ENCODE data around the gene MAP3K20. TPM values are rescaled to one million over a fixed set of nuclear protein-coding genes. Genes with fewer than 3 reads are reported as not detected.

MAP3K20 gene
- total RNA-seq (120 and 138 TPM in 2 replicates), polyA plus RNA-seq (59.3 and 105 TPM in 2 replicates), polyA minus RNA-seq (ENCODE audit: low replicate concordance) (11.8 and 28.4 TPM in 2 replicates)
- polyA plus RNA-seq (2012): 37.0 and 69.9 TPM in 2 replicates

- no peaks in the 10 kb centered on the region for H4K20me1 ChIP-seq (ENCODE audit: control insufficient read depth, extremely low read depth, insufficient read depth, low read length)
- H3K27ac ChIP-seq (ENCODE audit: insufficient read depth, low read length): peak within 1 kb of the TSS; percentile 97
- H2AFZ ChIP-seq (ENCODE audit: low read length): peak within 1 kb of the TSS; percentile 54
- H3K9me3 ChIP-seq (ENCODE audit: control insufficient read depth, insufficient read depth, low read depth, low read length): no peaks in the 10 kb centered on the region
- DNase-seq (ENCODE audit: low read depth in 2 of 2): peak; percentile 73 to 77
- no peak for TF ChIP-seq EZH2 (IDR thresholded peaks at IDR 0.05; ENCODE audit: low read length, missing control alignments)
- TF ChIP-seq CTCF (conservative IDR thresholded peaks at IDR 0.05 in 1 of 2, IDR thresholded peaks at IDR 0.05 in 1 of 2; ENCODE audit: low read depth in 1 of 2, low read length in 2 of 2): peak in 1 of 2 donors; percentile 40
- H3K79me2 ChIP-seq (ENCODE audit: control insufficient read depth, insufficient read depth, low read length): peaks cover 41% of the 10 kb centered on the region
- peak within 1 kb of the TSS; percentile 76 to 85 (median 80) for H3K4me3 ChIP-seq (replicated peaks in 1 of 4; ENCODE audit: control extremely low read depth in 1 of 4, insufficient read depth in 1 of 4, low read depth in 3 of 4, low read length in 4 of 4)
- no peaks in the 10 kb centered on the region for H3K27me3 ChIP-seq (ENCODE audit: control insufficient read depth, insufficient read depth, low read length)
- peak within 1 kb of the TSS; percentile 95 for H3K9ac ChIP-seq (ENCODE audit: insufficient read depth, low read length)
- H3K4me2 ChIP-seq (ENCODE audit: extremely low read depth, insufficient read depth, low read length): peak within 1 kb of the TSS; percentile 91
- peaks cover 20% of the 10 kb centered on the region for H3K4me1 ChIP-seq (ENCODE audit: control insufficient read depth, extremely low read depth, insufficient read depth, low read length)
- no peaks in the 10 kb centered on the region for H3K36me3 ChIP-seq (ENCODE audit: control insufficient read depth, insufficient read depth, low read length)
These were observed at the start of gene MAP3K20 for GRCh38 chr2:173075781-173076580. TSS of gene MAP3K20 (plus strand) at chr2:173075846. CDS start at chr2:173091032, 15,186 bp downstream.

GRCh38 chr2:173026479-173026878 is 49.2 kb upstream of the MAP3K20 start:
- no peak overlapping the region for H3K27ac ChIP-seq (ENCODE audit: insufficient read depth, low read length)
- no peak overlapping the region for H2AFZ ChIP-seq (ENCODE audit: low read length)
- no peaks in the 10 kb centered on the region for H3K9me3 ChIP-seq (ENCODE audit: control insufficient read depth, insufficient read depth, low read depth, low read length)
- no peaks in the 10 kb centered on the region for H3K27me3 ChIP-seq (ENCODE audit: control insufficient read depth, insufficient read depth, low read length)
- no peak for TF ChIP-seq EZH2 (IDR thresholded peaks at IDR 0.05; ENCODE audit: low read length, missing control alignments)
- no peak for TF ChIP-seq CTCF (conservative IDR thresholded peaks at IDR 0.05 in 1 of 2, IDR thresholded peaks at IDR 0.05 in 1 of 2; ENCODE audit: low read depth in 1 of 2, low read length in 2 of 2)
- H3K4me3 ChIP-seq (replicated peaks in 1 of 4; ENCODE audit: control extremely low read depth in 1 of 4, insufficient read depth in 1 of 4, low read depth in 3 of 4, low read length in 4 of 4): no peak overlapping the region
- no peak for DNase-seq (ENCODE audit: low read depth in 2 of 2)
- no peak overlapping the region for H3K4me2 ChIP-seq (ENCODE audit: extremely low read depth, insufficient read depth, low read length)
- no peaks in the 10 kb centered on the region for H3K79me2 ChIP-seq (ENCODE audit: control insufficient read depth, insufficient read depth, low read length)
- peaks cover 5% of the 10 kb centered on the region for H3K4me1 ChIP-seq (ENCODE audit: control insufficient read depth, extremely low read depth, insufficient read depth, low read length)
- H4K20me1 ChIP-seq (ENCODE audit: control insufficient read depth, extremely low read depth, insufficient read depth, low read length): no peaks in the 10 kb centered on the region
- no peaks in the 10 kb centered on the region for H3K36me3 ChIP-seq (ENCODE audit: control insufficient read depth, insufficient read depth, low read length)
- no peak overlapping the region for H3K9ac ChIP-seq (ENCODE audit: insufficient read depth, low read length)

- H3K4me3 ChIP-seq (replicated peaks in 1 of 4; ENCODE audit: control extremely low read depth in 1 of 4, insufficient read depth in 1 of 4, low read depth in 3 of 4, low read length in 4 of 4): no peak overlapping the region
- H2AFZ ChIP-seq (ENCODE audit: low read length): peak overlapping the region; percentile 70
- peak; percentile 92 to 95 for TF ChIP-seq CTCF (conservative IDR thresholded peaks at IDR 0.05 in 1 of 2, IDR thresholded peaks at IDR 0.05 in 1 of 2; ENCODE audit: low read depth in 1 of 2, low read length in 2 of 2)
- TF ChIP-seq EZH2 (IDR thresholded peaks at IDR 0.05; ENCODE audit: low read length, missing control alignments): no peak
- peak; percentile 77 to 94 for DNase-seq (ENCODE audit: low read depth in 2 of 2)
- H3K27me3 ChIP-seq (ENCODE audit: control insufficient read depth, insufficient read depth, low read length): no peaks in the 10 kb centered on the region
- no peaks in the 10 kb centered on the region for H4K20me1 ChIP-seq (ENCODE audit: control insufficient read depth, extremely low read depth, insufficient read depth, low read length)
- no peaks in the 10 kb centered on the region for H3K79me2 ChIP-seq (ENCODE audit: control insufficient read depth, insufficient read depth, low read length)
- no peaks in the 10 kb centered on the region for H3K36me3 ChIP-seq (ENCODE audit: control insufficient read depth, insufficient read depth, low read length)
- peaks cover 5% of the 10 kb centered on the region for H3K4me1 ChIP-seq (ENCODE audit: control insufficient read depth, extremely low read depth, insufficient read depth, low read length)
- H3K9me3 ChIP-seq (ENCODE audit: control insufficient read depth, insufficient read depth, low read depth, low read length): no peaks in the 10 kb centered on the region
- H3K27ac ChIP-seq (ENCODE audit: insufficient read depth, low read length): no peak overlapping the region
- H3K4me2 ChIP-seq (ENCODE audit: extremely low read depth, insufficient read depth, low read length): peak overlapping the region; percentile 29
- H3K9ac ChIP-seq (ENCODE audit: insufficient read depth, low read length): no peak overlapping the region
These were observed 48.2 kb upstream of the MAP3K20 start for GRCh38 chr2:173027181-173028128.
